Activated naive CD8-positive, alpha-beta T cell treated with anti-CD3 and anti-CD28 coated beads, Interleukin-2, amount 10 ng/mL, durations not matched to agents 7 days and 5 days (primary cell): ENCODE results near the gene VEGFA. TPM values are rescaled to one million over a fixed set of nuclear protein-coding genes. Genes with fewer than 3 reads are reported as not detected.

ENCODE experiments used
- ATAC-seq: fragments of 150-1000 bp; cut with Tn5 transposase; one replicate; pipeline ENCODE4 v1.10.0; 2021; ENCODE audit warnings: low read depth, moderate library complexity
- POLR2A ChIA-PET: fragments of 350-600 bp; sonication (Branson Sonifier 250); formaldehyde crosslinking; loops from one replicate; lab custom pipeline; 2021; ENCODE audit warnings: antibody characterized with exemption; lab: Charles Lee
- DNase-seq: peaks from one replicate; pipeline ENCODE4 v3.0.0; 2021
- H3K27ac Mint-ChIP-seq: one replicate; pipeline ENCODE4 v1.8.0; 2022; ENCODE audit warnings: mild to moderate bottlenecking, mixed read lengths
- H3K27me3 Mint-ChIP-seq: one replicate; pipeline ENCODE4 v1.8.0; 2022; ENCODE audit warnings: mild to moderate bottlenecking, moderate library complexity, mixed read lengths
- H3K36me3 Mint-ChIP-seq: one replicate; pipeline ENCODE4 v1.8.0; 2021; ENCODE audit warnings: mild to moderate bottlenecking, mixed read lengths
- H3K4me1 Mint-ChIP-seq: one replicate; pipeline ENCODE4 v1.8.0; 2021; ENCODE audit warnings: mixed read lengths
- H3K4me3 Mint-ChIP-seq: one replicate; pipeline ENCODE4 v1.8.0; 2022; ENCODE audit warnings: mild to moderate bottlenecking, moderate library complexity, mixed read lengths
- H3K9me3 Mint-ChIP-seq: one replicate; pipeline ENCODE4 v1.8.0; 2021; ENCODE audit warnings: mixed read lengths
- total RNA-seq, 2 experiments: library from RNA; stranded (reverse); gene quantifications; one replicate each; pipeline ENCODE4 v1.2.3, GENCODE V29; 2021

Gene VEGFA
- total RNA-seq, 2 experiments from 2014 or later, result 33.6 to 39.5 TPM

GRCh38 chr6:43782764-43783513, 12.9 kb downstream of the VEGFA start:
- POLR2A ChIA-PET, result no interaction called here
- H3K4me3 Mint-ChIP-seq, result no peak overlapping the region
- no peak overlapping the region for H3K27ac Mint-ChIP-seq
- DNase-seq (no peak), ATAC-seq (no peak)
- H3K36me3 Mint-ChIP-seq, result peaks cover 22% of the 10 kb centered on the region
- H3K9me3 Mint-ChIP-seq, result no peaks in the 10 kb centered on the region
- peaks cover 1% of the 10 kb centered on the region for H3K4me1 Mint-ChIP-seq
- no peaks in the 10 kb centered on the region for H3K27me3 Mint-ChIP-seq

GRCh38 chr6:43784049-43784855, 14.2 kb downstream of the VEGFA start:
- H3K36me3 Mint-ChIP-seq, result peaks cover 18% of the 10 kb centered on the region
- no peaks in the 10 kb centered on the region for H3K9me3 Mint-ChIP-seq
- H3K27me3 Mint-ChIP-seq, result no peaks in the 10 kb centered on the region
- H3K4me3 Mint-ChIP-seq, result no peak overlapping the region
- no peak overlapping the region for H3K27ac Mint-ChIP-seq
- POLR2A ChIA-PET, result no interaction called here
- peaks cover 1% of the 10 kb centered on the region for H3K4me1 Mint-ChIP-seq
- ATAC-seq (no peak), DNase-seq (no peak)

- Mint-ChIP-seq H3K36me3 (peaks cover 18% of the 10 kb centered on the region), H3K4me1 (no peaks in the 10 kb centered on the region), H3K9me3 (no peaks in the 10 kb centered on the region), H3K27me3 (no peaks in the 10 kb centered on the region), H3K4me3 (no peak overlapping the region), H3K27ac (no peak overlapping the region)
- ATAC-seq (no peak), DNase-seq (no peak)
- POLR2A ChIA-PET, result no interaction called here
Observed at GRCh38 chr6:43785220-43785752, 15.3 kb downstream of the VEGFA start.

- POLR2A ChIA-PET, result no interaction called here
- H3K4me3 Mint-ChIP-seq, result no peak overlapping the region
- no peak for DNase-seq
- no peaks in the 10 kb centered on the region for H3K9me3 Mint-ChIP-seq
- no peaks in the 10 kb centered on the region for H3K4me1 Mint-ChIP-seq
- no peaks in the 10 kb centered on the region for H3K27me3 Mint-ChIP-seq
- ATAC-seq, result no peak
- peaks cover 16% of the 10 kb centered on the region for H3K36me3 Mint-ChIP-seq
- H3K27ac Mint-ChIP-seq, result no peak overlapping the region
Observed at GRCh38 chr6:43785904-43786303, 15.9 kb downstream of the VEGFA start.

GRCh38 chr6:43786664-43787329, 16.8 kb downstream of the VEGFA start:
- POLR2A ChIA-PET, result no interaction called here
- no peak overlapping the region for H3K27ac Mint-ChIP-seq

GRCh38 chr6:43788301-43788700, 18.3 kb downstream of the VEGFA start:
- Mint-ChIP-seq H3K27ac (no peak overlapping the region), H3K4me1 (no peaks in the 10 kb centered on the region), H3K36me3 (peaks cover 15% of the 10 kb centered on the region), H3K9me3 (no peaks in the 10 kb centered on the region), H3K4me3 (no peak overlapping the region), H3K27me3 (no peaks in the 10 kb centered on the region)
- DNase-seq (no peak), ATAC-seq (no peak)
- POLR2A ChIA-PET, result interaction anchor here (0.7 kb wide), 1 partner anchor 215 kb away, joined by 4 read pairs; no protein-coding TSS in a partner anchor

More at GRCh38 chr6:43786664-43787329, 16.8 kb downstream of the VEGFA start:
- ATAC-seq (no peak), DNase-seq (no peak)
- Mint-ChIP-seq H3K27me3 (no peaks in the 10 kb centered on the region), H3K4me1 (no peaks in the 10 kb centered on the region), H3K36me3 (peaks cover 16% of the 10 kb centered on the region), H3K4me3 (no peak overlapping the region), H3K9me3 (no peaks in the 10 kb centered on the region)

- Mint-ChIP-seq H3K36me3 (peaks cover 8% of the 10 kb centered on the region), H3K27ac (no peak overlapping the region), H3K9me3 (no peaks in the 10 kb centered on the region), H3K4me1 (no peaks in the 10 kb centered on the region), H3K27me3 (no peaks in the 10 kb centered on the region), H3K4me3 (no peak overlapping the region)
- no peak for ATAC-seq
- no peak for DNase-seq
- POLR2A ChIA-PET, result no interaction called here
Observed at GRCh38 chr6:43789447-43789846, 19.4 kb downstream of the VEGFA start.

GRCh38 chr6:43790031-43790430, 20.0 kb downstream of the VEGFA start:
- Mint-ChIP-seq H3K27me3 (no peaks in the 10 kb centered on the region), H3K4me3 (no peak overlapping the region), H3K9me3 (no peaks in the 10 kb centered on the region), H3K4me1 (no peaks in the 10 kb centered on the region), H3K36me3 (peaks cover 4% of the 10 kb centered on the region), H3K27ac (no peak overlapping the region)
- POLR2A ChIA-PET, result no interaction called here
- DNase-seq, result no peak
- no peak for ATAC-seq

GRCh38 chr6:43791745-43792422, 21.9 kb downstream of the VEGFA start:
- Mint-ChIP-seq H3K36me3 (no peaks in the 10 kb centered on the region), H3K4me1 (peaks cover 2% of the 10 kb centered on the region), H3K27me3 (peaks cover 2% of the 10 kb centered on the region), H3K27ac (no peak overlapping the region), H3K9me3 (no peaks in the 10 kb centered on the region), H3K4me3 (no peak overlapping the region)
- POLR2A ChIA-PET, result no interaction called here
- DNase-seq (no peak), ATAC-seq (no peak)

- Mint-ChIP-seq H3K9me3 (no peaks in the 10 kb centered on the region), H3K4me1 (peaks cover 3% of the 10 kb centered on the region), H3K4me3 (no peak overlapping the region), H3K36me3 (no peaks in the 10 kb centered on the region), H3K27ac (no peak overlapping the region), H3K27me3 (peaks cover 2% of the 10 kb centered on the region)
- DNase-seq (no peak), ATAC-seq (no peak)
- POLR2A ChIA-PET, result no interaction called here
Observed at GRCh38 chr6:43793154-43793874, 23.3 kb downstream of the VEGFA start.

- H3K9me3 Mint-ChIP-seq, result no peaks in the 10 kb centered on the region
- H3K4me3 Mint-ChIP-seq, result no peak overlapping the region
- H3K27ac Mint-ChIP-seq, result no peak overlapping the region
- H3K4me1 Mint-ChIP-seq, result peaks cover 9% of the 10 kb centered on the region
- H3K36me3 Mint-ChIP-seq, result no peaks in the 10 kb centered on the region
- POLR2A ChIA-PET, result no interaction called here
- ATAC-seq (no peak), DNase-seq (no peak)
- peaks cover 2% of the 10 kb centered on the region for H3K27me3 Mint-ChIP-seq
Observed at GRCh38 chr6:43793875-43794242, 23.8 kb downstream of the VEGFA start.

GRCh38 chr6:43795421-43795820, 25.4 kb downstream of the VEGFA start:
- Mint-ChIP-seq H3K27ac (no peak overlapping the region), H3K4me1 (peaks cover 24% of the 10 kb centered on the region), H3K4me3 (no peak overlapping the region), H3K27me3 (peaks cover 2% of the 10 kb centered on the region), H3K9me3 (no peaks in the 10 kb centered on the region), H3K36me3 (no peaks in the 10 kb centered on the region)
- POLR2A ChIA-PET, result no interaction called here
- DNase-seq (no peak), ATAC-seq (no peak)
